Retina (tissue), 1 donor: ENCODE measurements around the gene LRRC32.
"Not testable (repeated sequence)": the region's sequence is repeated elsewhere in the genome, so short reads cannot be mapped to it uniquely, and the experiment has no call there.

ENCODE experiments used
- DNase-seq: peaks from one replicate; pipeline ENCODE4 v3.0.0-alpha.2; 2016

Gene LRRC32

GRCh38 chr11:76608879-76609460, 61.6 kb downstream of the LRRC32 start:
- not testable (repeated sequence) for DNase-seq

GRCh38 chr11:76608228-76608627, 62.3 kb downstream of the LRRC32 start:
- DNase-seq, result not testable (repeated sequence)
